Activated CD4-positive, alpha-beta memory T cell treated with anti-CD3 and anti-CD28 coated beads for 36 hours (primary cell): ENCODE data around the gene DCUN1D5. TPM values are rescaled to one million over a fixed set of nuclear protein-coding genes. Genes with fewer than 3 reads are reported as not detected.

ENCODE experiments used
- CTCF ChIA-PET: fragments of 350-600 bp; sonication (Branson Sonifier 250); formaldehyde crosslinking; loops from one replicate; lab custom pipeline; 2021; ENCODE audit warnings: antibody characterized with exemption, inconsistent platforms; lab: Charles Lee
- POLR2A ChIA-PET: fragments of 350-600 bp; sonication (Branson Sonifier 250); formaldehyde crosslinking; loops from one replicate; lab custom pipeline; 2021; ENCODE audit warnings: antibody characterized with exemption; lab: Charles Lee
- DNase-seq: peaks from one replicate; pipeline ENCODE4 v3.0.0-alpha.2; 2020
- H3K27ac Mint-ChIP-seq: one replicate; pipeline ENCODE4 v1.8.0; 2021; ENCODE audit warnings: mixed read lengths
- H3K27me3 Mint-ChIP-seq: one replicate; pipeline ENCODE4 v1.8.0; 2021; ENCODE audit warnings: mixed read lengths
- H3K36me3 Mint-ChIP-seq: one replicate; pipeline ENCODE4 v1.8.0; 2021; ENCODE audit warnings: mixed read lengths
- H3K4me1 Mint-ChIP-seq: one replicate; pipeline ENCODE4 v1.8.0; 2021; ENCODE audit warnings: low read depth, mixed read lengths
- H3K4me3 Mint-ChIP-seq: one replicate; pipeline ENCODE4 v1.8.0; 2021; ENCODE audit warnings: mild to moderate bottlenecking, mixed read lengths
- H3K9me3 Mint-ChIP-seq: one replicate; pipeline ENCODE4 v1.8.0; 2021; ENCODE audit warnings: mixed read lengths
- intact Hi-C: fragments of 100-400 bp; cut with micrococcal nuclease; formaldehyde crosslinking; loops from one replicate; pipeline ENCODE4 v1.15.1; 2023
- total RNA-seq, 2 experiments: library from RNA; stranded (reverse); gene quantifications; one replicate each; pipeline ENCODE4 v1.2.3, GENCODE V29; 2021

The DCUN1D5 gene
- total RNA-seq, 2 experiments from 2014 or later, result 60.1 to 61.0 TPM

DNA sequence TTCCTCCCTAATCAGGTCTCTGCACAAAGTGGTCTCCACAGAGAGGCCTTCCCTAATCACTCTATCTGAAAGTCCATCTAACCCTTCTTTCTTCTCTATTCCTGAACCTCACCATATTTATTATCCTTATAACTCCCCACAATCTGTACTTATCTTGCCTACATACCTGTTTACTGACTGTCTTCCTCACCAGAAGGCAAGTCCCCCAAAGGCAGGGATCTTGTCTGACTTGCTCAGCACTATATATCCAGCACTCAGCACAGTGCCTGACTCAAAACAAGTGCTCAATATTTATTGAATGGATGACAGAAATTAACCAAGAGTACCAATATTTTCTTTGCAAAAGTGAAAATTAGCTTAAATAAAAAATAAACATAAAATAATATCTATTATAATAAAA is 5.5 kb downstream of the DCUN1D5 start:
- Mint-ChIP-seq H3K27me3 (no peaks in the 10 kb centered on the region), H3K27ac (no peak overlapping the region), H3K36me3 (peaks cover 21% of the 10 kb centered on the region), H3K4me3 (no peak overlapping the region), H3K9me3 (no peaks in the 10 kb centered on the region), H3K4me1 (peaks cover 17% of the 10 kb centered on the region)
- ChIA-PET CTCF (no interaction called here), POLR2A (no interaction called here)
- intact Hi-C loops, result no loop called here
- no peak for DNase-seq

DNA sequence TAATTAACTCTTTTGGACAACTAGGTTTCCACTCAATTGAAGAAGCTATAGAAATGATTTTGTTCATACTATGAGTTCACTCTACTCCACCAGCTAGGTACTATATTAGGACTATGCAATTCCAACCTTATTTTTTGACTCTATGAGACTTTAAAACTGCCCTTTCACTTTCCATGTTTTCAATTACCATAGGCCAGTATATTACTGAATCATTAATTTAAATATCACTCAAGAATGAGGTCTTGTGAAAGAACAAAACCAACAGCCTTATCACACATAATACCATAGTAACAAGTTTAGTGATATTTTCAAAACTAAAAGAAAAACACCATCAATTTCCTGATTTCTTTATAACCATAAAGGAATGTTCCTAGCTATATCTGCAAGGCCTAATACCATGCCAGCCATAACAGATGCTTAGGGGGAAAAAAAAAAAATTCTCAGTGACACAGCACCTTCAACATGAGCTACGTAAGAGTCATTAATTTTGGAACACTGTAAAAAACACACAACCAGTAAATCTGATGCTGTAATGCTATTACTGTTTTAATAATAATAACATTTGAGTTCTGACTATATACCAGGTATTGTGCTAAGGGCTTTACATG is 6.1 kb downstream of the DCUN1D5 start:
- intact Hi-C loops, result no loop called here
- H3K27ac Mint-ChIP-seq, result no peak overlapping the region
- CTCF ChIA-PET, result interaction anchor here (1.2 kb wide), 1 partner anchor 23 kb away, joined by 3 read pairs; the partner anchor contains the start of gene DYNC2H1
- H3K36me3 Mint-ChIP-seq, result peaks cover 20% of the 10 kb centered on the region
- POLR2A ChIA-PET, result no interaction called here
- no peaks in the 10 kb centered on the region for H3K9me3 Mint-ChIP-seq
- peaks cover 17% of the 10 kb centered on the region for H3K4me1 Mint-ChIP-seq
- H3K27me3 Mint-ChIP-seq, result no peaks in the 10 kb centered on the region
- H3K4me3 Mint-ChIP-seq, result no peak overlapping the region
- DNase-seq, result no peak

DNA sequence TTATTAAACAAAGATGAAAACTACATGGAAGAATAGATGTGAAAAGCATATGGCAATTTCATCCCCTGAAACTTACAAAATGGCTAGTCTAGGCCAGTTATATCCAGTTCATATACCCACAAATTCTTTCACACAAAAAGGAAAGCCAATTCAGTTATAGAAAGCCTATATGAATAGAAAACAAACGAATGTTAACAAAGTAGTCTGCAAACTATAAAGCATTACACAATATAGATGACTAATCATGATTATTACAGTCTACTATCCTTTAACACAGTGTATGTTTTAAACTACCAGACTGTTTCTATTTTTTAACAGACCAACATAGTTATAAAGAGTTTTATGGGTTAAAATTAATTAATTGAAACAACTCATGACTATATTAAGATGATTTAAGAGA is 12.1 kb downstream of the DCUN1D5 start:
- Mint-ChIP-seq H3K36me3 (peaks cover 40% of the 10 kb centered on the region), H3K4me3 (no peak overlapping the region), H3K9me3 (no peaks in the 10 kb centered on the region), H3K27me3 (no peaks in the 10 kb centered on the region), H3K4me1 (no peaks in the 10 kb centered on the region), H3K27ac (no peak overlapping the region)
- POLR2A ChIA-PET, result no interaction called here
- DNase-seq, result no peak
- CTCF ChIA-PET, result no interaction called here
- intact Hi-C loops, result no loop called here

DNA sequence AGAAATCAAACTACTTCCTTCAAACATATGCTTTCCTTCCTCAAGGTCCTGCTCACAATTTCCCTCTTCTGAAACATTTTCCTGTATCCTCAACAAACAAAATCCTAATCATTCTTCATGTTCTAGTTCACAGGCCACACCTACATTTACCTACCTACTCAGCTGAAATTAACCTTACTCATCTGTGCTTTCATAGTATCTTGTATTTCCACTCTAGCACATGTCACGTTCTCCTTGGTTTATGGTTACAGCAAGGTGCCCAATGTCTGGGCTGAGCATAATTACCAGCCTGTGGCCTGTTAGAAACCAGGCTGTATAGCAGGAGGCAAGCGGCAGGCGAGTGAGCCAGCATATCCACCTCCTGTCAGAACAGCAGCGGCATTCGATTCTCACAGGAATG is 13.2 kb downstream of the DCUN1D5 start:
- Mint-ChIP-seq H3K27me3 (no peaks in the 10 kb centered on the region), H3K36me3 (peaks cover 47% of the 10 kb centered on the region), H3K9me3 (no peaks in the 10 kb centered on the region), H3K27ac (no peak overlapping the region), H3K4me3 (no peak overlapping the region), H3K4me1 (no peaks in the 10 kb centered on the region)
- POLR2A ChIA-PET, result no interaction called here
- CTCF ChIA-PET, result interaction anchor here (1.0 kb wide), 1 partner anchor 12 kb away, joined by 3 read pairs; no protein-coding TSS in a partner anchor
- intact Hi-C loops, result no loop called here
- no peak for DNase-seq

DNA sequence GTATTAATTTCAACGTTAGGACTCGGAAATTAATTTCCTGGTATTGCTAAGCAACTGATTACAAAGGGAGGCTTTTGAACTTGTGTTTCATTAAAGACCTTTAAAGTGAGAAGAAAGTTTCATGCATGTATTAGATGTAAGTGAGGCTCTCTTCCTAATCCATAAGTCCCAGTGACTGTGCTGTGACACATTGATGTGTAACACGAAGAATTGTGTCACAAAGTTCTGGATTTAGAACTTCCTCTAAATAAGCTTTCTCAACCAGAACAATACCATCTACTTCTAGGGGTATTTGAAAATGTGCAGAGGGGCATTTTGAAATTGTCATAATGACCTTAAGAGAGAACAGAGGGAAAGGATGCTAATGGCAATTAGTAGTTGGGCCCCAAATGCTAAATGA is 14.4 kb downstream of the DCUN1D5 start:
- ChIA-PET CTCF (interaction anchor here (0.6 kb wide), 1 partner anchor 125 kb away, joined by 4 read pairs; no protein-coding TSS in a partner anchor), POLR2A (interaction anchor here (0.6 kb wide), 1 partner anchor 9 kb away, joined by 3 read pairs; no protein-coding TSS in a partner anchor)
- no peak overlapping the region for H3K4me3 Mint-ChIP-seq
- no peak for DNase-seq
- H3K27me3 Mint-ChIP-seq, result no peaks in the 10 kb centered on the region
- no peak overlapping the region for H3K27ac Mint-ChIP-seq
- H3K9me3 Mint-ChIP-seq, result no peaks in the 10 kb centered on the region
- intact Hi-C loops, result no loop called here
- H3K36me3 Mint-ChIP-seq, result peaks cover 50% of the 10 kb centered on the region
- no peaks in the 10 kb centered on the region for H3K4me1 Mint-ChIP-seq

DNA sequence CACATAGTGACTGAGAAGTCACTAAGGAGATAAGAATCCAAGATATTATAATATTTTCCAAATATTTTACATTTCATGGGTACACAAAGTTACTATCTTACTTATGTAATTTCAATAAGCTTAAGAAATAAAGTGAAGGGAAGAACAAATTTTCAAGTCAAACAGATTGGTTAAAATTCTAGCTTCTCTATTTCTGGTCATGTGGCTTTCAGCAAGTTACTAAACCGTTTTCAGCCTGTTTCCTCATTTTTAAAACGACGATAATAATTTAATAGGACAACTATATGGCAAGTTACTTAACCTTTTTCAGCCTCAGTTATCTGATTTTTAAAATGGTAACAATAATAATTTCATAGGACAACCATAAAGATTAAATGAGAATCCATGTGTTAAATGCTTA is 15.6 kb downstream of the DCUN1D5 start:
- intact Hi-C loops, result no loop called here
- H3K4me1 Mint-ChIP-seq, result no peaks in the 10 kb centered on the region
- peaks cover 49% of the 10 kb centered on the region for H3K36me3 Mint-ChIP-seq
- no peak overlapping the region for H3K27ac Mint-ChIP-seq
- no peaks in the 10 kb centered on the region for H3K27me3 Mint-ChIP-seq
- no peak overlapping the region for H3K4me3 Mint-ChIP-seq
- H3K9me3 Mint-ChIP-seq, result no peaks in the 10 kb centered on the region
- DNase-seq, result no peak
- POLR2A ChIA-PET, result no interaction called here
- CTCF ChIA-PET, result no interaction called here

DNA sequence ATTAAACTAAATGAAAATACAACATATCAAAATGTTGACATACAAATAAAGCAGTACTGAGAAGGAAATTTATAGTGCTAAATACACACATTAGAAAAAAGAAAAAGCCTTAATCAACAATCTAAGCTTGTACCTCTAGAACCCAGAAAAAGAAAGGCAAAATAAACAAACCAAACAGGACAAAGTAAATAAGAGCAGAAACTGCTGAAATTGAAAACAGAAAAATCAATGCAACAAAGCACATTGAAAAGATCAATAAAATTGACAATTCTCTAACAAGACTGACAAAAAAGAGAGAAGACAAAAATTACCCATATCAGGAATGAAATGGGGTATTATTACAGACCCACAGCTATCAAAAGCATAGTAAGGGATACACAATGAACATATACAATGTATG is 21.0 kb downstream of the DCUN1D5 start:
- peaks cover 36% of the 10 kb centered on the region for H3K36me3 Mint-ChIP-seq
- H3K4me3 Mint-ChIP-seq, result no peak overlapping the region
- intact Hi-C loops, result no loop called here
- H3K27me3 Mint-ChIP-seq, result no peaks in the 10 kb centered on the region
- peaks cover 36% of the 10 kb centered on the region for H3K4me1 Mint-ChIP-seq
- H3K27ac Mint-ChIP-seq, result no peak overlapping the region
- no peak for DNase-seq
- ChIA-PET CTCF (interaction anchor here (0.6 to 1.4 kb wide), 2 partner anchors 35 to 131 kb away, joined by 3 read pairs; no protein-coding TSS in a partner anchor), POLR2A (no interaction called here)
- H3K9me3 Mint-ChIP-seq, result no peaks in the 10 kb centered on the region

DNA sequence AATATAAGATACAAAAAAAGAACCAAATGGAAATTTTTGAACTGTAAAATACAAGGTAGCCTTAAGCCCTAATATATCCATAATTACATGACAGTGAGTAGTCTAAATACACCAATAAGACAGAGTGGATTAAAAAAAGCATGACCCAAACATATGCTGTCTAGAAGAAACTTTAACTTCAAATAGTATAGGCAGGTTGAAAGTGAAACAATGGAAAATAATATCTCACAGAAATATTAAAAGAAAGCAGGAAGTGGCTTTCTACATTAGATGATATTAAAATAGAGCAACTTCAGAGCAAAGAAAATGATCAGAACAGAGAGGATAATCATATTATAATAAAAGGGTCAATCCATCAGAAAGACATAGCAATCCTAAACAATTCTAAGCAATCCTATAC is 21.8 kb downstream of the DCUN1D5 start:
- DNase-seq, result no peak
- no peaks in the 10 kb centered on the region for H3K9me3 Mint-ChIP-seq
- no peaks in the 10 kb centered on the region for H3K27me3 Mint-ChIP-seq
- H3K36me3 Mint-ChIP-seq, result peaks cover 40% of the 10 kb centered on the region
- ChIA-PET CTCF (interaction anchor here (1.4 kb wide), 1 partner anchor 34 kb away, joined by 3 read pairs; no protein-coding TSS in a partner anchor), POLR2A (no interaction called here)
- H3K27ac Mint-ChIP-seq, result peak overlapping the region; percentile 6
- no peak overlapping the region for H3K4me3 Mint-ChIP-seq
- intact Hi-C loops, result no loop called here
- peaks cover 36% of the 10 kb centered on the region for H3K4me1 Mint-ChIP-seq

DNA sequence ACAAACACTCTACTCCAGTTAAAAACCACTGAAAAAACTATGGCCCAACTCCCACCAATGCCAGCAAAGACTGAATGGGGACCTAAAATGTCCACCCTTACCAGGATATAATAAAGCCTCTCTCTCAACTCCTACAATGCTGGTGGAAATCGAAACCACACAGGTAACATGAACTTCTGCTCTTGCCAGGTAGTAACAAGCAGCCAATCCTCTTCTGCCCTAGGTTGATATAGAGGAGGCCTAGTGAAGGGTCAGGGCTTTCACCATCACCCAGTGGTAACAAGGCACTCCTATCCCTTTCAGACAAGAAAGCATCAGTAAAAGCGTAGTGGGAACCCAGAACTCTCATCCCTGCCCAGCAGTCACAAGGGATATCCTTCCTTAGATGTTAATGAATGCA is 22.6 kb downstream of the DCUN1D5 start:
- ChIA-PET CTCF (no interaction called here), POLR2A (no interaction called here)
- no peak overlapping the region for H3K4me3 Mint-ChIP-seq
- peak overlapping the region; percentile 54 for H3K27ac Mint-ChIP-seq
- intact Hi-C loops, result no loop called here
- peaks cover 36% of the 10 kb centered on the region for H3K4me1 Mint-ChIP-seq
- H3K27me3 Mint-ChIP-seq, result no peaks in the 10 kb centered on the region
- DNase-seq, result no peak
- no peaks in the 10 kb centered on the region for H3K9me3 Mint-ChIP-seq
- peaks cover 32% of the 10 kb centered on the region for H3K36me3 Mint-ChIP-seq

DNA sequence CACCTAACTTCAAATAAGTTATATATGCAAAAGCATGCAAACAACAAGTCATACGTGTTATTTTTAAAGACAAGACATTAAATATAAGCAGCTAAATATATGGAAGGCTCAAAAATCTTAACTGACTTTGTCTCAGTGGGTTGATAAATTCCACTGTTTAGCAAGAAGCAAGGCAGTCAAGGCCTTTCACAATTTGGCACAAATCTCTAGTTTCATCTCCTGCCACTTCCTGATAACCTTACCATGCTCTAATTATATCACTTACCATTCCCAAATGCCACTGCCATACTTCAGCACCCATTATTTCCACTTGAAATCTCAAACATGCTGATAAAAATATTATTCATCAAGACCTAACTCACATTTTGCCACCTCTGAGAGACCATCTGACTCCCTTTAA is 24.8 kb downstream of the DCUN1D5 start:
- Mint-ChIP-seq H3K36me3 (peaks cover 31% of the 10 kb centered on the region), H3K4me3 (no peak overlapping the region), H3K27ac (no peak overlapping the region), H3K9me3 (no peaks in the 10 kb centered on the region), H3K27me3 (no peaks in the 10 kb centered on the region), H3K4me1 (peaks cover 36% of the 10 kb centered on the region)
- ChIA-PET POLR2A (interaction anchor here (1.4 kb wide), 1 partner anchor 25 kb away, joined by 5 read pairs; the partner anchor contains the start of gene DCUN1D5), CTCF (interaction anchor here (1.0 kb wide), 1 partner anchor 12 kb away, joined by 3 read pairs; no protein-coding TSS in a partner anchor)
- intact Hi-C loops, result no loop called here
- DNase-seq, result no peak

DNA sequence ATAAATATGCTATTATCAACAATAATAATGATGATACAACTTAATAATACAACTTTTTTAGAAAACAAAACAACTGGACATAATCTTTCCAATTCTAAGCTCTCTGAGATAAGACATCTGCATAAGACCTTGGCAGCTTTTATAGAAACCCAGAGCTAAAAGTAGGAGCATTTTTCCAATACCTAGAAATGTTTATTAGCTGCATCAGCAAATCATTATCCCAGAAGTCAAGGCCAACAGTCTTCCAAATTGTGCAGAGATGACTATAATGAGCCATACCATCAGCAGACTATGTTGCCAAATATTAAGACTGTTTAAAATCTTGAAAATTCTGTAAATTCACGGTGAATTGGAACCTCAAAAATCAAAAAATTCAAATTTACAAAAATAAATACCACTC is 30.3 kb downstream of the DCUN1D5 start:
- H3K36me3 Mint-ChIP-seq, result peaks cover 27% of the 10 kb centered on the region
- POLR2A ChIA-PET, result no interaction called here
- H3K4me1 Mint-ChIP-seq, result peaks cover 1% of the 10 kb centered on the region
- H3K27ac Mint-ChIP-seq, result no peak overlapping the region
- CTCF ChIA-PET, result no interaction called here
- no peaks in the 10 kb centered on the region for H3K27me3 Mint-ChIP-seq
- no peak overlapping the region for H3K4me3 Mint-ChIP-seq
- no peaks in the 10 kb centered on the region for H3K9me3 Mint-ChIP-seq
- intact Hi-C loops, result no loop called here
- DNase-seq, result no peak

DNA sequence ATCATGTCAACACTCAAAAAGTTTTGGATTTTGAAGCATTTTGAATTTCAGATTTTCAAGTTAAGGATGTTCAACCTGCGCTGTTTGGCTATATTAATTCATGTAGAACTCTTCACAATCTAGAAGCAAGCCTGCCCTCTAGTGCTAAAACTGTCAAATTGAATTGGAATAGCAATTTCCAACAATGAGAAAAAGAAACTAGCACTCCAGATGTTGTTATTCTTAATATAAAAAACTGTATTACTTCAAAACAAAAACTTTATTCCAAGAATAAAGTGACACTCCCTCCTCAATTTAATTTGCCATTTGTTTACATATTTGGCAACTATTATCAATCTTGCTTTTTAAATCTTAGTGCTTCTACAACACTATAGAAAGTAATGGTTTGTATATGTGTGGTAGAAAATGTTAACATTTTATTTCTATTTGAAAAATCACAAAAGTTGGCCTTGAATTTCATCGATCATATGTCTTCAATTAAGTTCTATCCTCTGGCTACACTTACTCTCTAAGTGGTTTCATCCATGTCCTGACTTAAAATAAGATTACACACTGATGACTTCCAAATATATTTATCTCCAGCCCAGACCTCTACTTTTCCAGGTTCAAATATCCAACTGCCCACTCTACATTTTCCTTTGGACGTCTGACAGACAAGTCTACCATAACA is 36.6 kb downstream of the DCUN1D5 start:
- Mint-ChIP-seq H3K27me3 (no peaks in the 10 kb centered on the region), H3K4me3 (no peak overlapping the region), H3K36me3 (peaks cover 1% of the 10 kb centered on the region), H3K4me1 (peaks cover 12% of the 10 kb centered on the region), H3K27ac (no peak overlapping the region), H3K9me3 (no peaks in the 10 kb centered on the region)
- no peak for DNase-seq
- POLR2A ChIA-PET, result no interaction called here
- CTCF ChIA-PET, result interaction anchor here (0.6 to 1.2 kb wide), 4 partner anchors 10 to 115 kb away, joined by 3 to 6 read pairs (median 3); no protein-coding TSS in a partner anchor
- intact Hi-C loops, result loop anchor here (1.0 to 2.0 kb wide), 3 partner anchors 19 to 141 kb away; no protein-coding TSS in a partner anchor
